HG02763 (cell line): Measurements from ENCODE around the gene PTER.

Experiments used
- ATAC-seq: cut with Tn5 transposase; IDR thresholded peaks from one replicate; pipeline ENCODE4 v1.9.1; 2021; ENCODE audit warnings: mild to moderate bottlenecking, moderate library complexity; ENCODE audit not compliant: unreplicated experiment

The PTER gene

GRCh38 chr10:16470747-16471146 lies 33.9 kb downstream of the PTER start:
- no peak for ATAC-seq

DNA sequence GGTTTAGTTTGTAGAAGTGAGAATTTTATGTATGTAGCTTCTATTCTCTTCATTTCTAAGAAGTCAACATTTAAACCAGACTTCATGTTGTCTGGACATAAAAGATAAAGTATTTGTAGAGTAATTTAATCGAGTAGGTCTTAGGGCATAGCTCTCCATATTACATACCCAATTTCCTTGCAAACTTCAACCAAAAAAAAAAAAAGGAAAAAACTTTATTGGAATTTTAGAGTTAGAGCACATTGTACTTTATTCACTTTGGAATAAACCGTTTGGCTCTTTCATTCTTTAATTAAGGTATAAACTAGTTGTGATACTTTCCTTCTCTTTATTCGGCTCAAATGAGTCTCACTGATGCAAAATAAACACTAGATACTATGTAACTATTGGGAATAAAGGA lies 36.0 kb downstream of the PTER start:
- ATAC-seq, result no peak

DNA sequence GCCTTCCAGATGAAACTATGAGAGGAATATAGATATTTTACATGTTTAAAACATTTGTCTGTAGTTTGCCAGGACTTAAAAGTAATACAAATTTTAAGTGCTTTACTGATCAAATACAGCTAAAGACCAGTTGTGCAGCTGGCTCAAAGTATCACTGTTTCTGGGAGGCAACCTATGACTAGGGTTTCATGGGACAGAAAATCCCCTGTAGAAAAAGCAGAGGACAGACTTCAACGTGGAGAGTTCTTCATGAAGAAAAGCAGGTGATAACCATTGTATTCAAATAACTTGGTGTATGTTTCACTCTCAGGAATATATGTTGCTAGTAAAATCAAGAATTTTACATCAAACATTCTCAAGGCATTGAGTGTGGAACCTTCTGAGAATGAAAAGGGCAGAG lies 40.9 kb downstream of the PTER start:
- no peak for ATAC-seq

- ATAC-seq, result no peak
These were observed 42.0 kb downstream of the PTER start for GRCh38 chr10:16478801-16479200.

GRCh38 chr10:16481052-16481728 lies 44.4 kb downstream of the PTER start:
- no peak for ATAC-seq

GRCh38 chr10:16483241-16483917 lies 46.6 kb downstream of the PTER start:
- ATAC-seq, result no peak

DNA sequence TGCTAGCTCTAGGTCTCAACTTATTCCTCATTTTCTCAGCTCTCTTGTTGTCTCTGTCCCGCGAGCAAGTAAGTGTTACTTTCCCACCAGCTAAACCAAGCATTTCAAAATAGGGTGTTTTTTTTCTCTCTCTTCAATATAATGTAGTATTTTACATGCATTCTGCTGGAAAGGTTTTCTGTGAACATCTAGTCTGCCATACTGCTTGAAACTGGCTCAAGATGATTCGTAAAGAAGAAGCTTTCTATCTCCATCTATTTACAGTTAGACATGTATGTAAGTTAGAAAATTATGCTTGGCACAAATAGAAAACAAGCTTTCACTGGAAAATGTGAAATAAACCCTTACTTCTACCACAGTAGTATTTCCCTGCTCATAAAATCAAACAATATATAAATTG lies 53.7 kb downstream of the PTER start:
- ATAC-seq, result no peak

- ATAC-seq, result no peak
These were observed 55.1 kb downstream of the PTER start for GRCh38 chr10:16491933-16492332.

GRCh38 chr10:16493884-16494536 lies 57.2 kb downstream of the PTER start:
- ATAC-seq, result no peak

DNA sequence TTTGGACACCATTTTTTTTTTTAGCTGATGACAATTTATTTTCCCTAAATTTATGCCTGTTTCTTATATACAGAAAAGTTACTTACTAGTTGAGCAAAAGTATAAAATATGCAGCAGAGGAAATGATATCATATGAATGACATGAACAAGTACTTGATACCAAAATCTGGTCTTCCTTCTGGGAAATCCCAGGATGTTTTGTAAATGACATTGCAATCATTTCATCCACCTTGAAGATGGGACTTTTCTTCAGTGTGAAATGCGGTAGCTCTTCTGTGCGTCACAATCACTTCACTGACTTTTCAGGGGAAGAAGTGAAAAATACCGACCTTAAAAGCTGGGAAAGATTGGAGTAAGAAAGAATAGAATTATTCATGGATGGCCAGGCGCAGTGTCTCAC lies 61.1 kb downstream of the PTER start:
- ATAC-seq, result no peak

- no peak for ATAC-seq
These were observed 68.4 kb downstream of the PTER start for GRCh38 chr10:16505161-16505560.

DNA sequence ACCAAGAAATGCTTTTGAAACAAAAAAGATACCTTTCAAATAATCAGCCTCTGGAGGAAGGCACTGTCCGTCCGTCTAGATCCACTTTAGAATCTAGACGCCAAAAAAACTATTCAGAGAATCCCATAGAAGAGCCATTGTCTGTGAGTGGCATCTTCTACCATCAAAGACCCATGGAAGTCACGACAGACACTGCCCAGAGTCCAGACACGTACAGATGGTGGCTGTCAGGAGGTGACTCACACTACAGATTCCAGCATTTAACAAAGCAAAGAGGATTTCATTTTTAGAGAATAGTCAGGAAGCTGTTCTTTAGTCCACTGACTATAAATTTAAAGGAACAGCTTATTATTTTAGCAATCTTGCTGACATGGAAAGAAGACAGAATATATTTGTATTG lies 73.2 kb downstream of the PTER start:
- ATAC-seq, result no peak

- ATAC-seq, result no peak
These were observed 74.0 kb downstream of the PTER start for GRCh38 chr10:16510843-16511242.

DNA sequence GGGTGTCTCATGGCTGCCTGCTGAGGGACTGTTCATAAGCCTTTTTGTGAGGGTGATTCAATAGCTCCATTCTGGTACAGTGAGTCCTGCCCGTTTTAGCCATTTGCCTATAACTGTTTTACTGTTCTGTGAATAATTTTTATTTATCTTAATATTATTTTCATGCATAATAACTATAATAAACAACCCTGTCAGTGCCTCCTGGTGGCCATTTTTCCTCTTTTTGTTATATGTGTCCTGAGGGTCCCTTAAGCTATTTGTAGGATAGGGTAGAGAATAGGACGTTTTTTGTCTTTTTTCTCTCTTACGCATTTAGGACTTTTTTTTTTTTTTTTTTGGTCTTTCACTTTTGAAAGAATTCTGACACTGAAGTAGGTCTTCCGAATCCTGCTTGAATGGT lies 82.0 kb downstream of the PTER start:
- ATAC-seq, result no peak

- no peak for ATAC-seq
These were observed 82.6 kb downstream of the PTER start for GRCh38 chr10:16519250-16519907.

GRCh38 chr10:16519908-16520861 lies 83.4 kb downstream of the PTER start:
- ATAC-seq, result peak; percentile 14

GRCh38 chr10:16520900-16521299 lies 84.1 kb downstream of the PTER start:
- ATAC-seq, result peak; percentile 39

- peak; percentile 32 for ATAC-seq
These were observed 84.7 kb downstream of the PTER start, which contains the start of gene C1QL3 for GRCh38 chr10:16521311-16522016. TSS of gene C1QL3 (minus strand) at chr10:16521879. CDS start at chr10:16521065, 814 bp downstream.

GRCh38 chr10:16527452-16527851 lies 90.6 kb downstream of the PTER start:
- ATAC-seq, result no peak

DNA sequence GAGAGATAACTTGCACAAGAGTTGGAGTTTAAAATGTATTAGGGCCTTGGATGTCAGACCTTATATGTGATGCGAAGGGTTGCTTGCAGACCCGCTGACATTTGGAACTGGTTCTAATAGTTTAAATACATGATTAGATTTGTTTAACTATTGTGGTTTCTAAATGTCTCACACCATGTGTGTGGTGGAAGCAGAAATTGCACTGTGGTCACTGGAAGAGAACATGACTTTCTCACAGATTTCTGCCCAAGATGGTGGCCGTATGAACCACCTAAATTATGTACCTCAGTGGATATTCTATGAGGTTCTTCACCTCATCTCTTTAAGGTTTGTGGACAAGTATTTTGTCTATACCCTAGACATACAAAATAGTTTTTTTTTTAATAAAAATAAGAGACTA lies 93.0 kb downstream of the PTER start:
- ATAC-seq, result no peak
